NOMO-1 (cell line): ENCODE data around the gene MAL.
"Not testable (repeated sequence)": the region's sequence is repeated elsewhere in the genome, so short reads cannot be mapped to it uniquely, and the experiment has no call there.

Experiments used
- DNase-seq, 2 experiments: peaks; one replicate each; lab custom pipeline; 2025; ENCODE audit not compliant: unreplicated experiment in 2 of 2; lab: John Stamatoyannopoulos, UW

MAL gene

GRCh38 chr2:95032341-95032740 lies 6.8 kb downstream of the MAL start:
- DNase-seq: no peak

- no peak for DNase-seq
These were observed 7.5 kb downstream of the MAL start for GRCh38 chr2:95032868-95033603.

GRCh38 chr2:95034221-95034620 lies 8.7 kb downstream of the MAL start:
- DNase-seq: no peak

- no peak for DNase-seq
These were observed 9.3 kb downstream of the MAL start for GRCh38 chr2:95034818-95035217.

GRCh38 chr2:95036596-95037383 lies 11.3 kb downstream of the MAL start:
- DNase-seq: no peak

- no peak for DNase-seq
These were observed 11.9 kb downstream of the MAL start for GRCh38 chr2:95037384-95037839.

GRCh38 chr2:95037841-95038585 lies 12.5 kb downstream of the MAL start:
- not testable (repeated sequence) for DNase-seq

GRCh38 chr2:95038635-95039298 lies 13.3 kb downstream of the MAL start:
- no peak for DNase-seq

- DNase-seq: no peak
These were observed 13.9 kb downstream of the MAL start for GRCh38 chr2:95039363-95039762.

GRCh38 chr2:95039978-95040377 lies 14.5 kb downstream of the MAL start:
- no peak for DNase-seq

GRCh38 chr2:95040426-95040825 lies 14.9 kb downstream of the MAL start:
- DNase-seq: no peak

GRCh38 chr2:95041060-95041823 lies 15.7 kb downstream of the MAL start:
- DNase-seq: no peak

- DNase-seq: no peak
These were observed 16.4 kb downstream of the MAL start for GRCh38 chr2:95041824-95042442.

GRCh38 chr2:95042472-95043271 lies 17.2 kb downstream of the MAL start:
- no peak for DNase-seq

GRCh38 chr2:95043300-95044093 lies 18.0 kb downstream of the MAL start:
- DNase-seq: no peak

GRCh38 chr2:95044601-95045000 lies 19.1 kb downstream of the MAL start:
- no peak for DNase-seq

GRCh38 chr2:95046371-95047112 lies 21.0 kb downstream of the MAL start:
- no peak for DNase-seq
